Measurements from ENCODE around the gene DIO3.

The DIO3 gene

DNA sequence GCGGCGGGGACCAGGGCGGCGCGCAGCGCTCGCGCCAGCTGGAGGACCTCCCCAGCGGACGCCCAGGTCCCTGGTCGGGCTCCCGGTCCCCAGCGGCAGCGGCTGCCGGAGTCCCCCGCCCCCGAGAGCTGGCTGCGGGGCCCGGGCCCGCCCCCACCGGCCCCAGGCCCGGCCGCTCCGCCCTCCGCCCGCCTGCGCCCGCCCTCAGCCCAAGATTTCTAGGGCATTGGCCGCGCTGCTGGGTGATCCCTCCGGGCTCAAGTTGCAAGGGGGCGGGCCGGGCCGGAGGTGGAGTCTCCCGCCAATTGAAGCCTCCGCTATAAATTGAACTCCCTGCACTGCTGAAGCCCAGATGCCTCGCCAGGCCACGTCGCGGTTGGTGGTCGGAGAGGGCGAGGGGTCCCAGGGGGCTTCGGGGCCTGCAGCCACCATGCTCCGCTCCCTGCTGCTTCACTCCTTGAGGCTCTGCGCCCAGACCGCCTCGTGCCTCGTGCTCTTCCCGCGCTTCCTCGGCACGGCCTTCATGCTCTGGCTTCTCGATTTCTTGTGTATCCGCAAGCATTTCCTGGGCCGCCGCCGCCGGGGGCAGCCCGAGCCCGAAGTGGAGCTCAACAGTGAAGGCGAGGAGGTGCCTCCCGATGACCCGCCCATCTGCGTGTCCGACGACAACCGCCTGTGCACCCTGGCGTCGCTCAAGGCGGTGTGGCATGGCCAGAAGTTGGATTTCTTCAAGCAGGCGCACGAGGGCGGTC, at the start of gene DIO3:
DIO3 (plus strand) TSS at position 351 of the 752 bp plus-strand sequence.
- no peak within 1 kb of the TSS for H3K27ac ChIP-seq (ENCODE audit: low read length)
- peaks cover 94% of the 10 kb centered on the region for H3K27me3 ChIP-seq (ENCODE audit: insufficient read depth, low read length)
- H3K9me3 ChIP-seq (ENCODE audit: insufficient read depth, low read depth, low read length), result peaks cover 18% of the 10 kb centered on the region
- H3K9ac ChIP-seq (ENCODE audit: low read depth, low read length), result no peak within 1 kb of the TSS
- no peak within 1 kb of the TSS for H3K4me3 ChIP-seq (ENCODE audit: low read length)
- peaks cover 5% of the 10 kb centered on the region; the same call in 1 of the 2 replicates for H3K4me1 ChIP-seq (ENCODE audit: insufficient read depth, low read length)
- no peaks in the 10 kb centered on the region for H3K36me3 ChIP-seq (ENCODE audit: insufficient read depth, low read depth, low read length)

DNA sequence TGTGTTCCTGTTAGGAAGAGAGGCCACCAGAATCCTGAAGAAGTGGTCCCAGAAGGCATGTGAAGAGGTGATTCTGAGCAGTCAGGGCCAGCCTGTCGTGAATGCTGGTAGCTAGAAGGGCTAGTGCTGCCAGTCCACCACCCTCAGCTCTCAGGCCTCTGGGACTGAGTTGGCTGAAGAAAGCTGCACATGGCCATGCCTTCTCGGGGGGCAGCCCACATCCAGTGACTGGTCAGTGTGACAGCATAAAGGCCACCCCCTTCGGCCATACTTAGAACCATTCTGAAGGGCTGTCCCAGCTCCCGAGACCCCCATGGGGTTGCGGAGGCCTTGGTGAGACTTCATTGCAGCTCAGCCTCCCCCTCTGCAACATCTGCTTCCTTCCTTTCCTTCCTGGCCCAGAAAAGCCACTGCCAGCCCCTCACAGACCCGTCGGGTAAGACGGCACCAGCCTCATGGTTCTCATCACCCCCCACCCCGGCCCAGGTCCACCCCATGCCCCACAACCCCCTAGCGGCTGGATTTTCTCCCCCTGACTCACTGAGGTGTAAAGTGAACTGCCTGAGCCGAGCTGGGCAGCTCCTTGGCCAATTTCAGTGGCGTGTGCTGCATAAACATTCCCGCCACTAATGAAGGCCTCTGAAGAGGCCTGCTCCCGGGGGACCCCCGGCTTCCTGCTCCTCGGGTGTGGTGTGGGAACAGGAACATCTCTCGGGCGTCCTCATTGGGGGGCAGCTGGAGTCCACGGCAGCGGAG, 49.5 kb upstream of the DIO3 start:
- H3K4me3 ChIP-seq (ENCODE audit: low read length), result no peak overlapping the region
- no peaks in the 10 kb centered on the region for H3K27me3 ChIP-seq (ENCODE audit: insufficient read depth, low read length)
- H3K4me1 ChIP-seq (ENCODE audit: insufficient read depth, low read length), result no peaks in the 10 kb centered on the region
- H3K9me3 ChIP-seq (ENCODE audit: insufficient read depth, low read depth, low read length), result peaks cover 9% of the 10 kb centered on the region; the same call in 1 of the 2 replicates
- H3K27ac ChIP-seq (ENCODE audit: low read length), result no peak overlapping the region
- no peaks in the 10 kb centered on the region for H3K36me3 ChIP-seq (ENCODE audit: insufficient read depth, low read depth, low read length)
- H3K9ac ChIP-seq (ENCODE audit: low read depth, low read length), result no peak overlapping the region

DNA sequence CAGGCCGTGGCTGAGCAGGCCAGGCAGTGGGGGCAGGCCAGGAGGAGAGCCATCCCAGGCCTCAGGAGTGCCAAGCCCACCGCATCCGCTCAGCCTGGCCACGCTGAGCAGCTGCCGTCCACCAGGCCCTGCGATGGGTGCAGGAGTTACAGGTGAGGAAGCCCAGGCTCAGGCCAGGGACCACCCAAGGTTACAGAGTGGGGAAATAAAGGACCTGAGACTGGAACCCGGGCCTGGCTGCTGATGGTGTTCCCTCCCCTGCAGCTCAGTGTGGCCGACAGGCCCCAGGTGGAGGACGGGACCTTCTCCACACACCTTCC, 49.0 kb upstream of the DIO3 start:
- H3K27ac ChIP-seq (ENCODE audit: low read length), result no peak overlapping the region

DNA sequence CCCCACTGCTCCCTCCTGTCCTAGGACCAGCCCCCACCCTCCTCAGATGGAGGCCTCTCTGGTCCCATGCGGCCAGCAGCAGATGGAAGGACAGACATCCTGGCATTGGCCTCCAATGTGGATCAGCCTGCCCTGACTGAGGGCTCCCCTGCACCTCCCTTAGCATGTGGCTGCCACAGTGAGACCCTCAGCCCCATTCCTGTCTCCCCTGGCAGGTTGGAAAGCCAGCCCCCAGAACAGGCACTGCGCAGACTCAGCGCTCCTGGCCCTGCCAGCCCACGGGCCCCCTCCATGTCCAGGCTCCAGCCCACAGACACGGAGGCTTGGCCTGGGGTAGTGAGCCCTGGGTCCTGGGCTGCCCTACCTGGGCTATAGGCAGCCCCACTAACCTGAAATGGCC, 47.2 kb upstream of the DIO3 start:
- Histone ChIP-seq H3K9ac (ENCODE audit: low read depth, low read length) (no peak overlapping the region), H3K36me3 (ENCODE audit: insufficient read depth, low read depth, low read length) (no peaks in the 10 kb centered on the region), H3K27me3 (ENCODE audit: insufficient read depth, low read length) (no peaks in the 10 kb centered on the region), H3K27ac (ENCODE audit: low read length) (no peak overlapping the region), H3K4me1 (ENCODE audit: insufficient read depth, low read length) (no peaks in the 10 kb centered on the region), H3K4me3 (ENCODE audit: low read length) (no peak overlapping the region), H3K9me3 (ENCODE audit: insufficient read depth, low read depth, low read length) (peaks cover 9% of the 10 kb centered on the region; the same call in 1 of the 2 replicates)

More for the DNA sequence above, 49.0 kb upstream of the DIO3 start:
- Histone ChIP-seq H3K9ac (ENCODE audit: low read depth, low read length) (no peak overlapping the region), H3K4me1 (ENCODE audit: insufficient read depth, low read length) (no peaks in the 10 kb centered on the region), H3K27me3 (ENCODE audit: insufficient read depth, low read length) (no peaks in the 10 kb centered on the region), H3K9me3 (ENCODE audit: insufficient read depth, low read depth, low read length) (peaks cover 9% of the 10 kb centered on the region; the same call in 1 of the 2 replicates), H3K4me3 (ENCODE audit: low read length) (no peak overlapping the region), H3K36me3 (ENCODE audit: insufficient read depth, low read depth, low read length) (no peaks in the 10 kb centered on the region)

DNA sequence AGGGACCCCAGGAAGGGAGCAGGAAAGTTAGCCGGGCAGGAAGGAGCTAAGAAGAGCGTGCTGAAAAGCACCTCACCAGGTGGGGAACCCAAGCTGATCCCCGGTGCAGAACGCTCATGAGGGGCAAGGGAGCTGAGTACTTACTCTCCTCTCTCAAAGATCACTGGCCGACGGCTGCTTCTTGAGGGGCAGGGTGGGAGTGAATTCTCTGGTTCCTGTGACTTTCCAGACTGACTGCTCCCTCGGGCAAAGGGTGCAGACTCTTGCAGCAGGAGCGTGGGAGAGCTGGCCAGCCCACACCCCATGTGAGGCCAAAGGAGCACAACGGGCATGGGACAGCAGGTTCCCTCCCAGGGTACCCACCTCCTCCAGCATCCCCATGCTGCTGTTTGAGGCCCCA, 44.9 kb upstream of the DIO3 start:
- Histone ChIP-seq H3K9me3 (ENCODE audit: insufficient read depth, low read depth, low read length) (peaks cover 9% of the 10 kb centered on the region; the same call in 1 of the 2 replicates), H3K4me1 (ENCODE audit: insufficient read depth, low read length) (no peaks in the 10 kb centered on the region), H3K9ac (ENCODE audit: low read depth, low read length) (no peak overlapping the region), H3K36me3 (ENCODE audit: insufficient read depth, low read depth, low read length) (no peaks in the 10 kb centered on the region), H3K27me3 (ENCODE audit: insufficient read depth, low read length) (no peaks in the 10 kb centered on the region), H3K4me3 (ENCODE audit: low read length) (no peak overlapping the region), H3K27ac (ENCODE audit: low read length) (no peak overlapping the region)

DNA sequence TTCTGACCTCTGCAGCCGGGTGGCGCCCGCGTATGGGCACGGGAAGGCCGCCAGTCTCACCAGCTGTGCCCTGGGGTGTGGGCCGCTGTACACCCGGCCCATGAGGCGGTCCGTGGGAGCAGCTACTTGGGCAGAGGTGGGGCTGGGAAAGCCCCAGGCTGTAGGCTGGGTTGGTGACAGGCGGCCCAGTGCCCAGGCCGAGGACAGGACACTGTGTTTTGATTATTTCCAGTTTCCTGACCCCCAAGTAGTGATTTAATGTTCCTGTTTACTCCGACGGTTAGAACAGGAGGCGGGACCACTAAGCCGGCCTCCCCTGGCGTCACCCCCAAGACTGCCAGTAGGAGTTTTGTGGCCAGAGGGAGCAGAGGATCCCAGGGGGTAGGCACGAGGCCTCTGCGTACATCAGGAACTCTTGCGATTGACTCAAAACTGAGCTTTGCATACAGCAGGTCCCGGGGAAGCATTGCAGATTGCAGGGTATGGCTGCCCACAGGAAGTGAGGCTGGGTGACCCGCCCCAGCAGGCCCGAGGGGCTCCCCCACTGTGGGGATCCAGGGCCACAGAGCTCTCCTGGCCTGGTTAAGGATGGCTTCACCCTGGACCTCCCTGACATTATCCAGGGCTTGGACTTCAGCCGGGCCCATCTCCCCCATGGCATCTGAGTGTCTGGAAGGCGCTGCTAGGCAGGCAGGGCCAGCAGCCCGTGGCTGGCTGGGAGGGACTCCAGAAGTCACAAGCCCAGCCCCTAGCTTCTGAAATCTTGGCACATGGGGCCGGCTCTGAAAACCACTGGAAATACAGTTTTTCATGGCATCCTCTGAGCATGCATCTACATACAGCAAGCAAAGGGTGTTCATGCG, 42.5 kb upstream of the DIO3 start:
- no peaks in the 10 kb centered on the region for H3K36me3 ChIP-seq (ENCODE audit: insufficient read depth, low read depth, low read length)
- no peak overlapping the region for H3K4me3 ChIP-seq (ENCODE audit: low read length)
- no peaks in the 10 kb centered on the region for H3K4me1 ChIP-seq (ENCODE audit: insufficient read depth, low read length)
- H3K9me3 ChIP-seq (ENCODE audit: insufficient read depth, low read depth, low read length), result peaks cover 9% of the 10 kb centered on the region; the same call in 1 of the 2 replicates
- H3K27me3 ChIP-seq (ENCODE audit: insufficient read depth, low read length), result no peaks in the 10 kb centered on the region
- H3K27ac ChIP-seq (ENCODE audit: low read length), result no peak overlapping the region
- no peak overlapping the region for H3K9ac ChIP-seq (ENCODE audit: low read depth, low read length)

DNA sequence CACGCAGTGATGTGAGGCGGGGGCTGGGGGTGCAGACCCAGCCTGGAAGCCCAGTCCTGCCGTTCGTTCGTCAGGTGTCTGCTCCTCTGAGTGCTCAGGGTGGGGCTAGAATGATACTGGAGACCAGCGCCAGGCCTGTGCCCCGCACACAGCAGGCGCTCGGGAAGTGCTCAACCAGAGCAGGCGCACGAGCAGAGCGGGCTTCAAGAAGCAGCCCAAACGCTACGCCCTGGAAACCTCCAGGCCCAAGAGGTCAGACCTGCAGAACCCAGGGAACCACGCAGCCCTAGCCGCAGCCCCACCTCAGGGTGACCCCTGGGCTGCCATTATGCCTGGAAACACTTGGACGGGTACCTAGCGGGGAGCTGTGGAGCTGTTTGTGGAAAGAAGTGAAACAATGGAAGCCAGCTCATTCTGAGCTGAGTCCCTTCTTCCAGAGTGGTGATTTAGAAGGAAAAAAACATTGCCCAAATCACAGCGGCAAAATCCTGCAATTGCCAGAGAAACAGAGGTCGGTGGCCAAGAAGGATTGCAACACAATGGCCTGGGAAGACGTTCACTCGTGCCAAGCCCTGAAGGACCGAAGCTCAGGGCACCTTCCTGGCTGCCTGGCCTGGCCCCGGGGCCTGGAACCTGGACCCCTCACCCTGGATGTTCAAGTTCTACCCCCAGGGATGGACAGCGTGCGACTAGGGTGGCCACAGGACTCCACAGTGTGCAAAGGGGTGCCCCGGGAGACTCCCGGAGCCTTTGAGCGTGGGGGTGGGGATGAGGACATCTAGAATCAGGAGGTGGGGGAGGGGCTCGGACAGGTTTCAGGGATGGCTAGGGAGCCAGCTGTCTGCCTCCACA, 40.4 kb upstream of the DIO3 start:
- Histone ChIP-seq H3K27me3 (ENCODE audit: insufficient read depth, low read length) (no peaks in the 10 kb centered on the region), H3K9me3 (ENCODE audit: insufficient read depth, low read depth, low read length) (peaks cover 3% of the 10 kb centered on the region; the same call in 1 of the 2 replicates), H3K4me1 (ENCODE audit: insufficient read depth, low read length) (no peaks in the 10 kb centered on the region), H3K36me3 (ENCODE audit: insufficient read depth, low read depth, low read length) (no peaks in the 10 kb centered on the region), H3K9ac (ENCODE audit: low read depth, low read length) (no peak overlapping the region), H3K27ac (ENCODE audit: low read length) (no peak overlapping the region), H3K4me3 (ENCODE audit: low read length) (no peak overlapping the region)

DNA sequence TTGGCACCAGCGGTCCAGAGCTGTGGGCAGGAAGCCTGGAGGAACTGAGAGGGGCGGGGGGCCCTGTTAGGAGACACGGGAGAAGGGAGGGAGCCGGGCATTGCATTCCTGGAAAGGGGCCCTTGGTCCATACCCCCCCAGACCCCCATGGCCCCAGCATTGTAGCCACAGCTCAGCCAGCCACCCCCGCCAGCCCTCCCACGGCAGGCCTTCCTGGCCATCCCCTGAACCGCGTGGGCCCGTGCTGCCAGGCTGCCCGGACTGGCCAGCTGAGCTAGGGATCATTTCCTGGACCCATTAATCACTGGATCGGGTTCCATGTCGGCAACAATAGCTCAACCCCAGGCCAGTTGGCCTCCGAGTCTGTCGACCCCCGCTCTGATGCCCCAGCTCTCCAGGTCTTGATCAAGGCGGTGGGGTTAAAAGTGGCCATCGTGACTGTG, 39.8 kb upstream of the DIO3 start:
- Histone ChIP-seq H3K9me3 (ENCODE audit: insufficient read depth, low read depth, low read length) (no peaks in the 10 kb centered on the region), H3K4me3 (ENCODE audit: low read length) (no peak overlapping the region)

DNA sequence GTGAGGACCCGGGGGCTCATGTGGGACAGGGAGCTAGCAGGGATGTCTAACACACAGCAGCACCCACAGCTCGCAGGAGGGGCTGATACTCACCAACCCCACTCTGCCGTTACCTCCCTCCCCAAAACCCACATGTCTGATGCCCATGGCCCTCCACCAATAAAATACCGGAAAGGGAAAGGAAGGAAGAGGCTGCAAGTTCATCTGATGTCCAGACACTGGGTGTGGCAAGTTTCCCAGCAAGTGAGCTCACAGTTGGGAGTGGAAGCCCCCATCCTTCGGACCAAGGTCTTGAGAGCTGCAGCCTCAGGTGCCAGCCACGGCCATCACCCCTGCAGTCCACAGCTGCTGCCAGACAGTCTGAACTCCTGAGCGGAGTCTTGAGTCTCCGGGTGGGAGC, 39.3 kb upstream of the DIO3 start:
- H3K27ac ChIP-seq (ENCODE audit: low read length), result no peak overlapping the region
- no peaks in the 10 kb centered on the region for H3K36me3 ChIP-seq (ENCODE audit: insufficient read depth, low read depth, low read length)
- no peaks in the 10 kb centered on the region for H3K9me3 ChIP-seq (ENCODE audit: insufficient read depth, low read depth, low read length)
- no peak overlapping the region for H3K4me3 ChIP-seq (ENCODE audit: low read length)
- no peaks in the 10 kb centered on the region for H3K4me1 ChIP-seq (ENCODE audit: insufficient read depth, low read length)
- no peaks in the 10 kb centered on the region for H3K27me3 ChIP-seq (ENCODE audit: insufficient read depth, low read length)
- no peak overlapping the region for H3K9ac ChIP-seq (ENCODE audit: low read depth, low read length)

More for the DNA sequence above, 39.8 kb upstream of the DIO3 start:
- Histone ChIP-seq H3K27me3 (ENCODE audit: insufficient read depth, low read length) (no peaks in the 10 kb centered on the region), H3K9ac (ENCODE audit: low read depth, low read length) (no peak overlapping the region), H3K36me3 (ENCODE audit: insufficient read depth, low read depth, low read length) (no peaks in the 10 kb centered on the region), H3K27ac (ENCODE audit: low read length) (no peak overlapping the region), H3K4me1 (ENCODE audit: insufficient read depth, low read length) (no peaks in the 10 kb centered on the region)

DNA sequence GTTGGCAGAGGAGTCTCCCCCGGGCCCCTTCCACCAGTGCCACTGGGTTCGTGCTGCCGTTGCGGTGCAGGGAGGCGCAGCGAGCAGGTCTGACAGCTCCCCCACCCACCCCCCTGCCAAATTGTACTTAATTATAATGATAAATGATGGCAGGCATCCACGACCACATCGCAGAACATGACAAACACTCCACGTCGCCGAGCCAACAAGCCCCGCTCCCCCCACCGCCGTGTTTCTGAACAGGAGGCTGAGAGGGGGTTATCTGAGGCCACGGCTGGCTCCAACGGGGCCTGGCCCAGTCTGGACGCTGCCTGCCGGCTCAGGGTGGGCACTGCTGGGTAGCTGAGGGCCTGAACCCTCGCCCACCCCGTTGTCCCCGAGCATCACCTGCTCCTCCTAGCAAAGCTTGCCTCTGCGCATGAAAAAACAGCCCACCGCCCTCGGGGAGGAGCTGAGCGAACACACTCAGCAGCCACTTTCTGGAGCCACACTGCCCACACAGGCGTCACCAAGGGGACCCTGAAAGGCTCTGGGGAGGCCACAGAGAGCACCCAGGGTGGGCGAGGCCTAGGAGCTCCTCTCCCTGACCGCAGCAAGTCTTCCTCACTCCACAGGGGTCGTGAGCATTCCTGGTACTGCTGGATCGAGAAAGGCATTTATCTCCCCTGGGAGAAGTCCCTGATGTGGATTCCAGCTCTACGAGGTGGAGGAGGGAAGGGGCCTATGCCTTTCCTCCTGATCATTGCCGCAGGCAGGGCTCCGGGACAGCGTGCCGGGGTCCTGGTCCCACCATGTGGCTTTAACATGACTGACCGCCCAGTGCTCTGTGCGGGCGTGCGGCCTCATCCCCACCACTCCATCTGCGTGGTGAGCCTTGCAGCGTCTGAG, 35.4 kb upstream of the DIO3 start:
- no peaks in the 10 kb centered on the region for H3K36me3 ChIP-seq (ENCODE audit: insufficient read depth, low read depth, low read length)
- H3K4me3 ChIP-seq (ENCODE audit: low read length), result no peak overlapping the region
- no peaks in the 10 kb centered on the region for H3K9me3 ChIP-seq (ENCODE audit: insufficient read depth, low read depth, low read length)
- H3K9ac ChIP-seq (ENCODE audit: low read depth, low read length), result no peak overlapping the region
- no peaks in the 10 kb centered on the region for H3K27me3 ChIP-seq (ENCODE audit: insufficient read depth, low read length)
- no peak overlapping the region for H3K27ac ChIP-seq (ENCODE audit: low read length)
- no peaks in the 10 kb centered on the region for H3K4me1 ChIP-seq (ENCODE audit: insufficient read depth, low read length)
